OCI-LY7 (cell line): ENCODE results near the gene FOXR1. TPM values are rescaled to one million over a fixed set of nuclear protein-coding genes. Genes with fewer than 3 reads are reported as not detected.
"Not testable (repeated sequence)": the region's sequence is repeated elsewhere in the genome, so short reads cannot be mapped to it uniquely, and the experiment has no call there.

Experiments
- BruUV-seq: library from RNA; stranded (reverse); fragments of 400-500 nt; replicated peaks from 2 replicates; lab custom pipeline; 2021; lab: Mats Ljungman, UMichigan
- CTCF ChIA-PET: fragments of 300-600 bp; sonication (Branson Sonifier 250); formaldehyde crosslinking; loops from one replicate; lab custom pipeline; 2022; ENCODE audit warnings: antibody characterized with exemption; ENCODE audit not compliant: unreplicated experiment; lab: Charles Lee
- POLR2A ChIA-PET: fragments of 300-600 bp; sonication (Branson Sonifier 250); formaldehyde crosslinking; loops from one replicate; lab custom pipeline; 2022; ENCODE audit warnings: antibody characterized with exemption; lab: Charles Lee
- DNase-seq: peaks from one replicate; pipeline ENCODE4 v3.0.0-alpha.2; 2015; ENCODE audit warnings: low spot score
- H2AFZ ChIP-seq: fragments of 200-600 bp; sonication (generic), shearing (Covaris generic); 2 replicates; pipeline ENCODE4 v1.6.1; 2014; ENCODE audit warnings: mild to moderate bottlenecking, antibody characterized with exemption, low read length, moderate library complexity
- H3K27ac ChIP-seq: fragments of 200-600 bp; sonication (generic); 2 replicates; pipeline ENCODE4 v1.5.1; 2014; ENCODE audit warnings: mixed run types, low read depth, mild to moderate bottlenecking, moderate library complexity, low read length, inconsistent platforms; ENCODE audit not compliant: poor library complexity, severe bottlenecking
- H3K36me3 ChIP-seq: fragments of 200-600 bp; sonication (generic); 2 replicates; pipeline ENCODE4 v1.6.1; 2014; ENCODE audit warnings: mild to moderate bottlenecking, antibody characterized with exemption, low read length, moderate library complexity, mixed read lengths; ENCODE audit not compliant: insufficient read depth
- H3K4me1 ChIP-seq: fragments of 200-600 bp; sonication (generic); 2 replicates; pipeline ENCODE4 v1.5.1; 2014; ENCODE audit warnings: mild to moderate bottlenecking, low read length; ENCODE audit not compliant: insufficient read depth, poor library complexity, severe bottlenecking
- H3K4me2 ChIP-seq: fragments of 200-600 bp; sonication (generic); 2 replicates; pipeline ENCODE4 v1.6.1; 2014; ENCODE audit warnings: mild to moderate bottlenecking, low read length
- H3K4me3 ChIP-seq: fragments of 200-600 bp; sonication (generic); 2 replicates; pipeline ENCODE4 v1.5.1; 2014; ENCODE audit warnings: mild to moderate bottlenecking, low read depth, low read length; ENCODE audit not compliant: poor library complexity, severe bottlenecking
- H3K79me2 ChIP-seq: fragments of 200-600 bp; sonication (generic); 2 replicates; pipeline ENCODE4 v1.6.1; 2016; ENCODE audit warnings: low read depth, mild to moderate bottlenecking, low read length, moderate library complexity, mixed read lengths; ENCODE audit not compliant: insufficient read depth
- H3K9me2 ChIP-seq: fragments of 200-600 bp; sonication (generic); 2 replicates; pipeline ENCODE4 v1.6.1; 2016; ENCODE audit warnings: mild to moderate bottlenecking, low read length, mixed read lengths; ENCODE audit not compliant: insufficient read depth
- H3K9me3 ChIP-seq: fragments of 200-600 bp; sonication (generic); 2 replicates; pipeline ENCODE4 v1.6.1; 2014; ENCODE audit warnings: mild to moderate bottlenecking, mixed run types, low read length, mixed read lengths
- H4K20me1 ChIP-seq: fragments of 200-600 bp; sonication (generic); 2 replicates; pipeline ENCODE4 v1.6.1; 2014; ENCODE audit warnings: mild to moderate bottlenecking, antibody characterized with exemption, low read length, moderate library complexity, mixed read lengths; ENCODE audit not compliant: insufficient read depth
- CTCF ChIP-seq: fragments of 200-600 bp; sonication (generic); conservative IDR thresholded peaks from 2 replicates; pipeline ENCODE4 v1.5.1; 2014; ENCODE audit warnings: mild to moderate bottlenecking, antibody characterized with exemption, low read length, moderate library complexity, mixed read lengths
- EZH2phosphoT487 ChIP-seq: fragments of 200-600 bp; sonication (generic); IDR thresholded peaks from 2 replicates; pipeline ENCODE4 v1.6.1; 2018; ENCODE audit warnings: low read depth, borderline replicate concordance, mild to moderate bottlenecking, mixed run types, antibody characterized with exemption, low read length, moderate library complexity, mixed read lengths
- intact Hi-C: fragments of 100-400 bp; cut with micrococcal nuclease; formaldehyde crosslinking; loops from one replicate; pipeline ENCODE4 v1.10.0; 2022; ENCODE audit not compliant: unreplicated experiment
- total RNA-seq, 2 experiments: library from RNA; depleted of rRNA in 1 of 2; stranded (reverse); fragments of >200 nt in 1 of 2; shearing (Covaris generic) in 1 of 2; gene quantifications; 2 replicates each; pipeline ENCODE4 v1.2.3, GENCODE V29; 2014 to 2022

Gene FOXR1
- total RNA-seq, 2 experiments from 2014 or later = not detected

- Histone ChIP-seq H3K9me2 (no peaks in the 10 kb centered on the region), H3K4me1 (no peaks in the 10 kb centered on the region), H3K79me2 (no peaks in the 10 kb centered on the region), H3K4me2 (no peak overlapping the region), H3K4me3 (no peak overlapping the region), H3K36me3 (no peaks in the 10 kb centered on the region), H3K9me3 (no peaks in the 10 kb centered on the region), H4K20me1 (no peaks in the 10 kb centered on the region), H2AFZ (no peak overlapping the region), H3K27ac (no peak overlapping the region)
- TF ChIP-seq CTCF = no peak
- no peak for TF ChIP-seq EZH2phosphoT487
- ChIA-PET CTCF (no interaction called here), POLR2A (no interaction called here)
- DNase-seq = peak; percentile 42
- BruUV-seq = no TSS peak
- intact Hi-C loops = no loop called here
Observed at GRCh38 chr11:118953265-118953664, 18.3 kb upstream of the FOXR1 start.

DNA sequence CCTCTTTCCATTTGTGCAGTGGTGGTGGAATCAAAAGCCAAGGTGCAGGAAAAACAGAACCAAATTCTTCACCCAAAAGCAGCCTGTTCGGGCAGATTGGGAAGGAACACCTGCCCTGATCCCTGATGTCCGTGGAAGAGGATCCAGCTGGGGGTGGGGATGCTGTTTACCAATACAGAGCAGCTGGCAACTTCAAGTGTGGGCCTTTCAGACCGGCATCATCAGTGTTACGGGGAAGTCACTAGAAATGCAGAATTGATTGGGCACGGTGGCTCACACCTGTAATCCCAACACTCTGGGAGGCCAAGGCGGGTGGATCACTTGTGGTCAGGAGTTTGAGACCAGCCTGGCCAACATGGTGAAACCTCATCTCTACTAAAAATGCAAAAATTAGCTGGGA lies 17.6 kb upstream of the FOXR1 start:
- CTCF ChIA-PET, BruUV-seq, intact Hi-C loops: not testable (repeated sequence)

GRCh38 chr11:118956094-118956846 lies 15.3 kb upstream of the FOXR1 start, which contains the start of gene UPK2:
Gene UPK2, plus strand, starts transcription at chr11:118956298. Its CDS starts 53 bp downstream, at chr11:118956351.
- Histone ChIP-seq H3K27ac (no peak within 1 kb of the TSS), H3K4me2 (no peak within 1 kb of the TSS), H3K9me3 (no peaks in the 10 kb centered on the region), H3K36me3 (no peaks in the 10 kb centered on the region), H3K4me3 (no peak within 1 kb of the TSS), H3K79me2 (no peaks in the 10 kb centered on the region), H3K4me1 (no peaks in the 10 kb centered on the region), H2AFZ (no peak within 1 kb of the TSS), H3K9me2 (no peaks in the 10 kb centered on the region), H4K20me1 (no peaks in the 10 kb centered on the region)
- ChIA-PET POLR2A (interaction anchor here (1.0 kb wide), 1 partner anchor 12 kb away, joined by 5 read pairs; no protein-coding TSS in a partner anchor), CTCF (interaction anchor here (0.5 to 1.0 kb wide), 2 partner anchors 43 kb away, joined by 3 to 4 read pairs; no protein-coding TSS in a partner anchor)
- intact Hi-C loops = loop anchor here (1.0 kb wide), 4 partner anchors 26 to 297 kb away; no protein-coding TSS in a partner anchor
- peak; percentile 86 for DNase-seq
- TF ChIP-seq EZH2phosphoT487 (no peak), CTCF (peak; percentile 94)
- no TSS peak for BruUV-seq

More for the DNA sequence above, 17.6 kb upstream of the FOXR1 start:
- H3K4me3 ChIP-seq, H2AFZ ChIP-seq, H3K4me1 ChIP-seq, H3K9me2 ChIP-seq, H3K27ac ChIP-seq, H3K4me2 ChIP-seq, H3K36me3 ChIP-seq, H4K20me1 ChIP-seq, DNase-seq, H3K79me2 ChIP-seq, H3K9me3 ChIP-seq: not testable (repeated sequence)
- POLR2A ChIA-PET = interaction anchor here (0.5 kb wide), 1 partner anchor 180 kb away, joined by 3 read pairs; no protein-coding TSS in a partner anchor
